ENCODE results near the gene ARNT2.
"Not testable (repeated sequence)": the region's sequence is repeated elsewhere in the genome, so short reads cannot be mapped to it uniquely, and the experiment has no call there.

Gene ARNT2

DNA sequence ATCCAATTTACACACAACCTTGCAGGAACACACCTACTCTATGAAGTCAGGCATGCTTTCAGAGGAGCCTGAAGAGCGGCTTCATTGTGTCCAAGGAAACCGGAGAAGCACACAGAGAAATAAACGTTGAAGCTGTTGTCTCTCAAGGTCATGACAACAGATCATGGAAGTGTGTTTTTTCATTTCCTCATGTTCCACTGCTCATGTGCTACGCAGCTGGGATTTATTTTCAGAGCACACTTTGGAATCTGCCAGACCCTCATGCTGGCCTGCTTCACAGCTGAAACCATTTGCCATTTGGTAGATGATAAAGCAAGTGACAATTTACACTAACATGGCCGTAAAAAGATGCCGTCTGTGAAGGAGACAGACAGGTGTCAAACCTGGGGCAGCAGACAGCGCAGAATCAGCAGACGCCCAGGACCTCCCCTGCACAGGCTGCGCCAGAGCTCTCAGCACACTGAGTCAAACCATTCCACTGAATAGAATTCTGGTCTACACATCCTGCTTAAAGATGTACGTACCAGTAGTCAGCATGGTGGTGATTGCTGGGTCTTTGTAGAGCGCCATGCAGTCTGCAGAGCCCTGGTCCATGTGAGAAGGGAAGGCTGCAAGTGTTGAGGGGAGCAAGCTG, 99.3 kb downstream of the ARNT2 start:
- TF ChIP-seq, protein P1, sequence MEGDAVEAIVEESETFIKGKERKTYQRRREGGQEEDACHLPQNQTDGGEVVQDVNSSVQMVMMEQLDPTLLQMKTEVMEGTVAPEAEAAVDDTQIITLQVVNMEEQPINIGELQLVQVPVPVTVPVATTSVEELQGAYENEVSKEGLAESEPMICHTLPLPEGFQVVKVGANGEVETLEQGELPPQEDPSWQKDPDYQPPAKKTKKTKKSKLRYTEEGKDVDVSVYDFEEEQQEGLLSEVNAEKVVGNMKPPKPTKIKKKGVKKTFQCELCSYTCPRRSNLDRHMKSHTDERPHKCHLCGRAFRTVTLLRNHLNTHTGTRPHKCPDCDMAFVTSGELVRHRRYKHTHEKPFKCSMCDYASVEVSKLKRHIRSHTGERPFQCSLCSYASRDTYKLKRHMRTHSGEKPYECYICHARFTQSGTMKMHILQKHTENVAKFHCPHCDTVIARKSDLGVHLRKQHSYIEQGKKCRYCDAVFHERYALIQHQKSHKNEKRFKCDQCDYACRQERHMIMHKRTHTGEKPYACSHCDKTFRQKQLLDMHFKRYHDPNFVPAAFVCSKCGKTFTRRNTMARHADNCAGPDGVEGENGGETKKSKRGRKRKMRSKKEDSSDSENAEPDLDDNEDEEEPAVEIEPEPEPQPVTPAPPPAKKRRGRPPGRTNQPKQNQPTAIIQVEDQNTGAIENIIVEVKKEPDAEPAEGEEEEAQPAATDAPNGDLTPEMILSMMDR (IDR thresholded peaks at IDR 0.05; ENCODE audit: insufficient read depth, missing control alignments), result no peak
- DNase-seq (ENCODE audit: insufficient read length, low spot score) (no peak), FAIRE-seq (no peak)

DNA sequence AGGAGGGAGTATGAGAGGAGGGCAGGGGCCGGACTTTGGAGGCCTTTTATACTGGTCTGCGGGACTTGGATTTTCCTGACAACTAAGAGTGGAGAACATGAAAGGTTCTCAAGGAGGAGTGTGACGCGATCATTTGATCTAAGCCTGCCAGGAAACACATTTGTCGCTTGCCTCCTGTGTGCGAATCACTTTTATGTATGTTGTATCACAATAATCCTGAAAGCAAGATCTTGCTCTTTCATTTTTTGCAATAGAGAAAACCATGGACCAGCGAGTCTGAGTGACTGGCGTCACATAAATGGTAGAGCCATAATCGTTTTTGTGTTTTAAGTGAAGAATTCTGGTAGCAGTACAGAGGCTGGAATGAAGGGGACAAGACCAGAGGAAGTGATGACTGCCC, 100.7 kb downstream of the ARNT2 start:
- TF ChIP-seq, protein P1 (IDR thresholded peaks at IDR 0.05; ENCODE audit: insufficient read depth, missing control alignments), result no peak
- no peak for FAIRE-seq
- DNase-seq (ENCODE audit: insufficient read length, low spot score), result no peak

DNA sequence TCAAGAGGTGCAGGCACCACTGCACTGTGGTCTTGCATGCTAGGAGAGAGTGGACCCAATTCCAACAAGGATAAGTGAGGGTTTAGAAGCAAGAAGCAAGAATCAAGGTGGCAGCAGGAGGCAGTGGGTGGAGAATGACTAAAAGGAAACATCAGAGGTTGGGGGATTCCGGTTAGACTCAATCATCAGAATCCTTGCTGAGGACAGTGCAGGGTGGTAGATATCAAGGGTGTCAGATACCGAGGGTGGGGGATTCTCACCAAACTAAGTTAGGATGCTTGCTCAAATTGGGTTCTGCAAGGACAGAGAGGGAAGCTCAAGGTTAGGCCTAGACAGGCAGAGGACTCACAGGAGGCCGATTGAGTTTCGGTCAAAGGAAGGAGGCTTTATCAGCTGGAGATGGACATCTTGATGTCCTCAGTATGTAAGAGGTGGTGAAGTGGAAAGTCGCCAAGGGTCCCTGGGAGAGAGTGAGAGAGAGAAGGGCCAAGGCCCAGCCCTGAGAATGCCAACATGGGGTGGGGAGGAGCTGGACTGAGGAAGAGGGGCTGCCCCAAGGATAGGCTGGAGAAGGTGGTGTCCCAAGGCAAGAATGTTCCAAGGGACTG, 102.2 kb downstream of the ARNT2 start:
- no peak for FAIRE-seq
- no peak for DNase-seq (ENCODE audit: insufficient read length, low spot score)
- TF ChIP-seq, protein P1 (IDR thresholded peaks at IDR 0.05; ENCODE audit: insufficient read depth, missing control alignments), result no peak

DNA sequence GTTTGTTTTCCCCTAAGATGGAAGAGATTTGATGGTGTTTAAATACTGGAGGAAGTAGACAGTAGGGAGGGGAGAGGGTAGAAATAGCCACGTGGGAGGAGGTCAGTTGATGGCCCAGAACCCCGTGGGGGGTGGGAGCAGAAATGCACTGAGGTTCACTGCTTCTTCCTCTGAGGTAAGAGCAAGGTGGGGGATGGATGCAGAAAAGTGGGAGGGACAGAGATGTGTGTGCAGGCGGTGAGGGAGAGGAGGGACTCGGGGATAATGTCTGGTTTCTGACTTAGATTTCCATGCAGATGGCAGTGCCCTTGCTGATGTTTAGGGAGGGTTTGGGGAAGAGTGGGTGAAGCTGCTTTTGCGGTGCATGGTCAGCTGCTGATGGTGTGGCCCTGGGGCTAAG, 102.9 kb downstream of the ARNT2 start:
- TF ChIP-seq, protein P1 (IDR thresholded peaks at IDR 0.05; ENCODE audit: insufficient read depth, missing control alignments), result no peak
- DNase-seq (ENCODE audit: insufficient read length, low spot score) (no peak), FAIRE-seq (no peak)

DNA sequence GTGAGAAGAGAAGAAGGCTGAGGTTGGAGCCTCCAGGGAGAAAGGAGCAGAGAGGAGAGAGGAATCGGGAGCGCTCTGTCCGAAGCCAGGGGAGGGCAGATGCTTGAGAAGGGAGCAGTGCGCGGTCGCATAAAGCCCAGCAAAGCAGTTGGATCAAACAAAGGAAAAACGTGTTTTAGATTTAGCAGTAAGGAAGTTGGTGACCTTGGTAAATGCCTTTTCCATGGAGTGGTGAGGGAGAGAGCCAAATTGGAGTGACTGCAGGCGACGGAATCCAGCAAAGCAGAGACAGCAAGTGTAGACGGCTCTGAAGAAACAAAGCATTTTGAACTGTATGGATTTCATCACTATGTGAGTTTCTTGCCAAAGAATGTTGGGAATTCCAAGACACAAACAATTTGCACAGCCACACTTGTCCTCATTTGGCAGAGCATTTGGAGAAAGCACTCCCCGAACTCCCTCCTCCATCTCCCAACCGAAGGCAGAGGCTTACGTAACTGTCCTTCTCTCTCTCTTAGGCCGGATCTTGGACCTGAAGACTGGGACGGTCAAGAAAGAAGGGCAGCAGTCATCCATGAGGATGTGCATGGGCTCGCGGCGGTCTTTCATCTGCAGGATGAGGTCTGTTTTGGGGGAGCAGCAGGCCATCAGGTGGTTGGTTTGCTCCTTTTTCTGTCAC, 103.6 kb downstream of the ARNT2 start:
- TF ChIP-seq, protein P1 (IDR thresholded peaks at IDR 0.05; ENCODE audit: insufficient read depth, missing control alignments), result no peak
- no peak for FAIRE-seq
- DNase-seq (ENCODE audit: insufficient read length, low spot score), result no peak

DNA sequence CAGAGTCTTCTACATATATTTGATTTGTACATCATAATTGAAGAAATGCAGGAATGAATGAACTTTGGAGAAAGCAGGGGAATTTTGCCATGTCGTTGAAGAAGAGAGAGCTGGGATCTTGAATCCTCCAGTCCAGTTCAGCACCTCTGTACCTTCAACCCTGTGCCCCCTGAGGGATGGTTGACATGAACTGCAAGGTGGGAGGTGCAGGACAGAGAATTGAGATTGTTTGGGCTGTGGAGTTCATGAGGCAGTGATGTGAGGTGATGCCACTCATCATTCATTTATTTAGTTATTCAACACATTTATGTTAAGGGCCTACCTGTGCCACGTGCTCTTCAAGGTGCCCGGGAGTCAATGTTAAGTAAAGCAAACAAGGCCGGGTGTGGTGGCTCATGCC, 104.6 kb downstream of the ARNT2 start:
- no peak for FAIRE-seq
- TF ChIP-seq, protein P1 (IDR thresholded peaks at IDR 0.05; ENCODE audit: insufficient read depth, missing control alignments), result no peak
- no peak for DNase-seq (ENCODE audit: insufficient read length, low spot score)

DNA sequence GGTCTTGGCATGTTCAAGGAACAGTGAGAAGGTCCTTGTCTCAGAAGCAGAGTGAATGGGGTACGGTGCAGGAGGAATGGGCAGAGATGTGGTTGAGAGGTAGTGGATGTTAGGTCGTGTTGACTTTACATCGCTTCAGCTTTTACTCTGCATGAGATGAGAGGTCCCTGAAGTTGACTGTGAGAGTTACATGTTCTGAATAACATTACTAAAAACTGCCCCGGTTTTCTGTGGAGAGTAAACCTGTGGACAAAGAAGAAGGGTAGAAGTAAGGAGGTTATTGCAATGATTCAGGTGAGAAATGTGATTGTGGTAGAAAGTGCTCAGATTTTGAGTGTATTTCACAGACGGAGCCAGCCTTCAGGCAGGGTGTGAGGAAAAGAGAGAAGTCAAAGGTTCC, 105.6 kb downstream of the ARNT2 start:
- DNase-seq (ENCODE audit: insufficient read length, low spot score) (no peak), FAIRE-seq (no peak)
- TF ChIP-seq, protein P1 (IDR thresholded peaks at IDR 0.05; ENCODE audit: insufficient read depth, missing control alignments), result no peak

DNA sequence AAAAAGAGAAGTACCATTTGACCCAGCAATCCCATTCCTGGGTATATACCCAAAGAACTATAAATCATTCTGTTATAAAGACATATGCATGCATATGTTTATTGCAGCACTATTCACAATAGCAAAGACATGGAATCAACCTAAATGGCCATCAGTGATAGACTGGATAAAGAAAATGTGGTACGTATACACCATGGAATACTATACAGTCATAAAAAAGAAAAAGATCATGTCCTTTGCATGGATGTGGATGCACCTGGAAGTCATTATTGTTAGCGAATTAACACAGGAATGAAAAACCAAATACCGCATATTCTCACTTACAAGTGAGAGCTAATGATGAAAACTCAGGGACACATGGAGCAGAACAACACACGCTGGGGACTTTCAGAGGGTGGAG, 106.8 kb downstream of the ARNT2 start:
- FAIRE-seq; DNase-seq (ENCODE audit: insufficient read length, low spot score): not testable (repeated sequence)
